Erythroblast (primary cell): ENCODE measurements around the gene SERINC2.

ENCODE experiments used
- GATA1 ChIP-seq: IDR thresholded peaks from 2 replicates; pipeline ENCODE4 v1.6.1; 2011; ENCODE audit warnings: low read depth, mild to moderate bottlenecking, control low read depth, low read length, moderate library complexity
- POLR2A ChIP-seq: IDR thresholded peaks from 2 replicates; pipeline ENCODE4 v1.6.1; 2011; ENCODE audit warnings: mild to moderate bottlenecking, low read length

- TF ChIP-seq POLR2A, result no peak
- TF ChIP-seq GATA1, result no peak
Measured at GRCh38 chr1:31372051-31372450, 41.0 kb upstream of the SERINC2 start.
